ENCODE measurements around the gene RNF32.

Gene RNF32

GRCh38 chr7:156650042-156650441 lies 9.5 kb downstream of the RNF32 start:
- Histone ChIP-seq H3K79me2 (ENCODE audit: insufficient read depth, low read depth) (no peaks in the 10 kb centered on the region), H4K20me1 (ENCODE audit: insufficient read depth) (no peaks in the 10 kb centered on the region), H3K4me3 (IDR thresholded peaks at IDR 0.05; ENCODE audit: insufficient read depth, low read depth, low read length) (no peak overlapping the region), H3K4me1 (ENCODE audit: low read depth, poor library complexity, severe bottlenecking) (no peaks in the 10 kb centered on the region), H3K9ac (no peak overlapping the region), H2AFZ (ENCODE audit: low read depth) (no peak overlapping the region), H3K27ac (no peak overlapping the region), H3K36me3 (ENCODE audit: insufficient read depth) (no peaks in the 10 kb centered on the region), H3K27me3 (ENCODE audit: insufficient read depth, low read depth) (no peaks in the 10 kb centered on the region), H3K4me2 (no peak overlapping the region)
- TF ChIP-seq CTCF (conservative IDR thresholded peaks at IDR 0.05; ENCODE audit: low read depth, low read length) = no peak

DNA sequence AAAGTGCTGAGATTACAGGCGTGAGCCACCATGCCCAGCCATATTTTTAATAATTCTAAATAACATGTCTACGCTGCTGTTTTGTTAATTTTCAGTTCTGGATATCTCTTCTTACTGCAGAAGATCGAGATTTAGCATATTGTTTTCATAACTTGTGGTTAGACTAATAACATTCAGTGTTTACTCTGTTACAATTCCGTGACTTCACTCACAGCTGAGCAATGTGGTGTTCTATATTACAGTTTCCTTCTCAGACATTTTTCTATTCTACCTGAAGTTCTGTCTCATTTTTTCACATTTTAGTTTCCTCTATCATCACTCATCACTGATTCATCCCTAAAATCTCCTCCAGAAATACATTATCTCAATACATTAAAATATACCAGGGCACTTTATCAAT lies 10.9 kb downstream of the RNF32 start:
- H3K27me3 ChIP-seq (ENCODE audit: insufficient read depth, low read depth) = no peaks in the 10 kb centered on the region
- no peak overlapping the region for H3K27ac ChIP-seq
- no peak overlapping the region for H2AFZ ChIP-seq (ENCODE audit: low read depth)
- no peak for TF ChIP-seq CTCF (conservative IDR thresholded peaks at IDR 0.05; ENCODE audit: low read depth, low read length)
- H3K4me2 ChIP-seq = no peak overlapping the region
- H3K9ac ChIP-seq = no peak overlapping the region
- no peaks in the 10 kb centered on the region for H4K20me1 ChIP-seq (ENCODE audit: insufficient read depth)
- no peak overlapping the region for H3K4me3 ChIP-seq (IDR thresholded peaks at IDR 0.05; ENCODE audit: insufficient read depth, low read depth, low read length)
- H3K4me1 ChIP-seq (ENCODE audit: low read depth, poor library complexity, severe bottlenecking) = peaks cover 5% of the 10 kb centered on the region
- H3K79me2 ChIP-seq (ENCODE audit: insufficient read depth, low read depth) = no peaks in the 10 kb centered on the region
- no peaks in the 10 kb centered on the region for H3K36me3 ChIP-seq (ENCODE audit: insufficient read depth)

DNA sequence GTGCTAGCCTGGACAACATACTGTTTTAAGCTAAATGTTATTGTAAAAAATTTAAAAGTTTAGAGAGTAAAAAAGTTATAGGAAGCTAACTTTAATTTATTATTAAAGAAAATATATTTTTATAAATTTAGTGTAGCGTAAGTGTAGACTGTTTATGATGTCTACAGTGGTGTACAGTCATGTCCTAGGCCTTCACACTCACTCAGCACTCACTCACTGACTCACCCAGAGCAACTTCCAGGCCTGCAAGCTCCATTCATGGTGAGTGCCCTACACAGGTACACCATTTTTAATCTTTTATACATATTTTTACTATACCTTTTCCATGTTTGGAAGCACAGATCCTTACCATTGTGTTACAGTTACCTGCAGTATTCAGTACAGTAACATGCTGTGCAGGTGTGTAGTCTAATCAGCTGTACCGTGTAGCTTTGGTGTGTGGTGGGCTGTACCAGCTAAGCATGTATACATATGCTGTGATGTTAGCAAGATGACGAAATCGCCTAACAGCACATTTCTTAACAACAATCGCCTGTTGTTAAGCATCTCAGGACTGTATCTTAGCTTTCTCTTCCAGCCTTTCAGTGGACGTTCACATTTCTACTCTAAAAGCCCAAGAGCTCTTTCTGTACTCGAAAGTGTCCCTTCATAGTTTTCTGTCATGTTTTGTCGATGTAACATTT lies 12.5 kb downstream of the RNF32 start:
- Histone ChIP-seq H3K27ac (no peak overlapping the region), H3K36me3 (ENCODE audit: insufficient read depth) (no peaks in the 10 kb centered on the region), H3K9ac (no peak overlapping the region), H4K20me1 (ENCODE audit: insufficient read depth) (no peaks in the 10 kb centered on the region), H3K4me1 (ENCODE audit: low read depth, poor library complexity, severe bottlenecking) (peaks cover 18% of the 10 kb centered on the region), H3K4me2 (no peak overlapping the region), H3K79me2 (ENCODE audit: insufficient read depth, low read depth) (no peaks in the 10 kb centered on the region), H3K27me3 (ENCODE audit: insufficient read depth, low read depth) (no peaks in the 10 kb centered on the region), H2AFZ (ENCODE audit: low read depth) (no peak overlapping the region), H3K4me3 (IDR thresholded peaks at IDR 0.05; ENCODE audit: insufficient read depth, low read depth, low read length) (no peak overlapping the region)
- no peak for TF ChIP-seq CTCF (conservative IDR thresholded peaks at IDR 0.05; ENCODE audit: low read depth, low read length)

GRCh38 chr7:156654511-156655234 lies 14.1 kb downstream of the RNF32 start:
- Histone ChIP-seq H3K4me1 (ENCODE audit: low read depth, poor library complexity, severe bottlenecking) (peaks cover 18% of the 10 kb centered on the region), H3K27me3 (ENCODE audit: insufficient read depth, low read depth) (no peaks in the 10 kb centered on the region), H3K27ac (no peak overlapping the region), H4K20me1 (ENCODE audit: insufficient read depth) (no peaks in the 10 kb centered on the region), H3K4me3 (IDR thresholded peaks at IDR 0.05; ENCODE audit: insufficient read depth, low read depth, low read length) (no peak overlapping the region), H3K4me2 (no peak overlapping the region), H3K9ac (no peak overlapping the region), H3K36me3 (ENCODE audit: insufficient read depth) (no peaks in the 10 kb centered on the region), H3K79me2 (ENCODE audit: insufficient read depth, low read depth) (no peaks in the 10 kb centered on the region), H2AFZ (ENCODE audit: low read depth) (no peak overlapping the region)
- TF ChIP-seq CTCF (conservative IDR thresholded peaks at IDR 0.05; ENCODE audit: low read depth, low read length) = no peak

Data from KMS-11 (cell line).